GM21390 (cell line): ENCODE results near the gene ALG14.

ENCODE experiments used
- ATAC-seq: cut with Tn5 transposase; IDR thresholded peaks from one replicate; pipeline ENCODE4 v1.9.1; 2021; ENCODE audit not compliant: unreplicated experiment

Gene ALG14

GRCh38 chr1:94934551-94934950 is 138.2 kb downstream of the ALG14 start:
- ATAC-seq = no peak

GRCh38 chr1:94931254-94931841 is 141.4 kb downstream of the ALG14 start:
- no peak for ATAC-seq

DNA sequence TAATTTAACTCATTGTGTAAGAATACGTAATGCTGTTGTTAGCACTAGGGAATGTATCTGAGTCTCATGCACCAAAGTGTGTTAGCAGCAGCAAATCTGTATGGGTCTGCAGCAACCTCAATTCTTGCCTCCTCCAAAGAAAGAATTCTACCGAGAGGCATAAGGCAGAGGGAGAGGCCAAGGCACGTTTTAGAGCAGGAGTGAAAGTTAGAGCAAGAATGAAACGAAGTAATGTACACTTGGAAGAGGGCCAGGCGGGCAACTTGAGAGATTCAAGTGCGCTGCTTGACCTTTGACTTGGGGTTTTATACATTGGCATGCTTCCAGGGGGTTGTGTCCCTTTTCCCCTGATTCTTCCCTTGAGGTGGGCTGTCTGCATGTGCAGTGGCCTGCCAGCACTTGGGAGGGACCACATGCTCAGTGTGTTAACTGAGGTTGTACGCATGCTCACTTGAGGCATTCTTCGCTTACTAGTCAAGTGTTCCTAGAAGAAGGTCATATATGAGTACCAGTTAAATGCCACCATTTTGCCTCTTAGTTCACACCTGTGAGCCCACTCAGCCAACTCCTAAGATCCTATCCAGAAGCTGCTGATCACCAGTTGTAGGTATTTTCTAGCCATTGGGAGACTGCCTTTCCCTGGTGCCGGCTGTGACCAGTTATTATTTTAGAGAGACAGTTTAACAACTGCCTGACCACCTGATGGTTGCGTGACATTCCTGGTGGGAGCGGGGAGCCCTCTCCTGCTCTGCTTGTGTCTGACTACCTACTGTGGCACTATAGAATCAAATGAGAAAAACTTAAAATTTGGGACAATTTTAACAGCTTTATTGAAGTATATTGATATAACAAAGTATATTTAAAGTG is 143.2 kb downstream of the ALG14 start:
- ATAC-seq = no peak

- ATAC-seq = no peak
Measured at GRCh38 chr1:94928293-94928939, 144.3 kb downstream of the ALG14 start.

- no peak for ATAC-seq
Measured at GRCh38 chr1:94927405-94928175, 145.2 kb downstream of the ALG14 start.

DNA sequence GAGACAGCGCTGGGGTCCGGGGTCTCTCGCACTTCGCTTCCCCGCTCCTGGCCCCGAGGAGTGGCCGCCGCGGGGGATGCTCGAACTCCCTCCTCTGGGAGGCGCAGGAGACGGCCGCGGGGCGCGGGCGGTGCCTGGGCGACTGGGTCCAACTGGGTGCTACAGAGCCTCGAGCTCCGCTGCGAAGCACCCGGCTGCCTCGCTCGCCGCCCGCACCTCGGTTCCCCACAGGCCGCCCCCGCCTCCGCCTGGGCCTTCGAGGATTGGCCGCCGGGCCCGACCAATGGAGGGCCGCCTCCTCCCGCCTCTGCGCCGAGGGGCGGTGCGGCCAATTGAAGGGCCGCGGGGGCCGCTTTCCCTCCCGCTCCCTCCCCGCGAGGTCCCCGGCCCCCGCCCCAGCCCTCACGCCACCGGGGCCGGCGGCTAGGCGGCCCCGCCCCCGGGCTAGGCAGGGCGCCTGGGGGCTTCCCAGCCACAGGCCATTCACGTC is 145.8 kb downstream of the ALG14 start, which contains the start of gene CNN3:
CNN3 (minus strand) TSS at position 196 of the 490 bp plus-strand sequence. CDS start 216 bp downstream, outside the sequence.
- ATAC-seq = peak; percentile 88

DNA sequence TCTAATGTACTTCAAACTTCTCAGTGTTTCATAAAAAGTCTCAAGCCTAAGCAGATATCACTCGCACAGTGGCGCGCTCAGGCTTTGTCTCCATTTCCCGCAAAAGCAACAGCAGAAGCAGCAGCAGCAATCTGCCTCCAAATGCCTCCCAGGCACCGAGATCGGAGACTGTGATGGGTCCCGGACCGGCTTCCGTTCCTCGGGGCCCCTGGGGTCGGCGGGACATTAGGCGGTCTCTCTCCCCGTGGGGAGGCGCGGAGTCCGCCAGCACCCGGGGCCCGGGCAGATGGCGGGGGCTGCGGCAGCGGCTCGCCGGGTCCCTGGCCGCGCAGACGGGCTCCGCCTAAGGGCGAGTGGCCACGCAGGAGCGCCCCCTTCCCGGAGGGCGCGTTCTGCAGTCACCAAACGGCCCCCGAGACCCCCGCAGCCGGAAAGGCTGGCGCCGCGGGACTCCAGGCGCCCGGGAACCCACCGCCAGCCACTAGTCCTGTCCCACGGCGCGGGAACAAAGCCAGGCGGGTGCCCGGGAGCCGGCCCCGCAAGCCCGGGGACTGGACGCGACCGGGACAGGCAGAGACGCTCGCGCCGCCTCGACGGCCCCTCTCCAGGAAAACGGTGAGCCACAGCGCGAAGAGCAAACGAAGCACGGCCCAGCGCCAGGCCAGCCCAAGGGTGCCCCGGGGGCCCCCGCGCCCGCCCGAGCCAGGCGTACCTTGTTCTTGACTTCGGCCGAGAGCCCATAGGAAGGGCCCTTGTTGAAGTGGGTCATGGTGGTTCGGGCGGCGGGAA is 146.4 kb downstream of the ALG14 start:
- ATAC-seq = peak; percentile 30

- ATAC-seq = no peak
Measured at GRCh38 chr1:94925561-94926125, 147.1 kb downstream of the ALG14 start.

DNA sequence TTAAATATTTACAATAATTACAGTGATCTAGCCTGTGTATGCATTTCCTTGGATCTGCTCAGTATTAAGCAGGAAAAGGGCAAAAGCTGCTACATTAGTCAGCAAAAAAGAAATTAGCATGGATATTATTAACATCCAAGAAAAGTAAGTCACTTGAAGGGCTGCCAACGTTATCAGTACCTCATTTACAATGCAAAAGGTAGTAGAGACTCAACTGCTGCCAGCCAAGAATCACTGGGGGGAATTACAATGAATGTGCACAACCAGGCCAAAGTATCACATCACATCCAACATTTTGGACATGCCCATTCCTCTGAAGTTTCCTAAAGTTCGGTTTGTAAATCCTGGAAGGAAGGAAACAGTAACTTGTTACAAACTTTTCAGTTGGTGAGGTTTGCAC is 147.7 kb downstream of the ALG14 start:
- no peak for ATAC-seq
